Hematopoietic multipotent progenitor cell treated with erythropoietin and hydrocortisone succinate and interleukin-3 and kit ligand, for 15 days (in vitro differentiated cells): Measurements from ENCODE around the gene SNCAIP.
"Not testable (repeated sequence)": the region's sequence is repeated elsewhere in the genome, so short reads cannot be mapped to it uniquely, and the experiment has no call there.

Experiments
- DNase-seq: peaks from one replicate; pipeline ENCODE4 v3.0.0-alpha.2; 2015; ENCODE audit warnings: low spot score

SNCAIP gene

DNA sequence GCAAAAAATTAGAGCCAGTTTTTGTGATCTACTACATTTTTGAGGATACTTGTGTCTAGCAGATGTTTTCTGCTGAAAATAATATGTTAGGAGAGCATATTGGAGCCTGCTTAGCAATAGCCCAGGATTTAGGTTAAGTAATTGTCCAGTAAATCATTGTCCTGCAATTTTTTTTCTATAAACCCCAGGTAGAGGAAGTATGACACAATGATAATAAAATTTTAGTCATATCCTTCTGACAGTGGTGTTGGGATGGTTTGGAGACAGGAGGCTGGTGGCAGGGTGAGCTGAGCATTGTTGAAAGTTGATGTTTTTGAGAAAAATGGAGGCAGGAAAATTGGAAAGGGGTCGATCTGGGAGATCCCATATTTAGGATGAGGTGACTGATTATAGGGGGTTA lies 3.5 kb downstream of the SNCAIP start:
- DNase-seq: no peak

DNA sequence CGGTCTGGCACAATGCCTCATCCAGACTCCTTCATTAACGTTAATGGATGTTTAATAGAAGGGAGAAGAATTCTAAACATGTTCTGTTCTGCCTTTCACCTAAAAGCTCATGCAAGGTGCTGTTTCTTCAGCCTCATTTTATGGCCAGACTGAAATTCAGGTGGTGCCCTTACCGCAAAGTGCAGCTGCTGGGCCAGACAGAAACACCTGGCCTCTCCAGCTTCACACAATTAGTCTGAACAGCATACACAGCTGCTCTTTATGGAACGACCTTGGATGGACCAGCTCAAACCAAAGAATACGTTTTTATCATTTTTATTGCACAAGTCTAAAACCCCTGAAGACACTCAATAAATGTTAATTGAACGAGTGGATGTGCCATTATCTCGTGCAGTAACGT lies 4.6 kb downstream of the SNCAIP start:
- no peak for DNase-seq

DNA sequence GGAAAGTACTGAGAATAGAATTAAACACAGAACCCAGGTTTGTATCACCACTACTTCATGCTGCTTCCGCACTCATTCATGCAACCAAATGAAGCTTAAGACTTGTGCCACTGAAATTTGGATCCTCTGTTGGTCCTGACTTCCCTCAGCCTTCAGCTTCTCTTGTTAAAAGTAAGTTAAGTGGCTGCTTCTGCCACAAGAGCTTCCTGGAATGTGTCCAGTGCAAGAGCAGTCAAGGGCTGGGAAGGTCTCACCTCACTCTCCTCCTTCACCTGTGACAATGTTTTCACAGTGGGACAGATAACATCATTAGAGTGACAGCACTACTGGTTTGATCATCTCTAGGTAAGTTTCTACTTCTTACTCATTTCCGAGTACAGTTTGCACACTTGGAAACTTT lies 7.9 kb downstream of the SNCAIP start:
- DNase-seq: no peak

- no peak for DNase-seq
Observed at GRCh38 chr5:122321921-122322320, 9.9 kb downstream of the SNCAIP start.

DNA sequence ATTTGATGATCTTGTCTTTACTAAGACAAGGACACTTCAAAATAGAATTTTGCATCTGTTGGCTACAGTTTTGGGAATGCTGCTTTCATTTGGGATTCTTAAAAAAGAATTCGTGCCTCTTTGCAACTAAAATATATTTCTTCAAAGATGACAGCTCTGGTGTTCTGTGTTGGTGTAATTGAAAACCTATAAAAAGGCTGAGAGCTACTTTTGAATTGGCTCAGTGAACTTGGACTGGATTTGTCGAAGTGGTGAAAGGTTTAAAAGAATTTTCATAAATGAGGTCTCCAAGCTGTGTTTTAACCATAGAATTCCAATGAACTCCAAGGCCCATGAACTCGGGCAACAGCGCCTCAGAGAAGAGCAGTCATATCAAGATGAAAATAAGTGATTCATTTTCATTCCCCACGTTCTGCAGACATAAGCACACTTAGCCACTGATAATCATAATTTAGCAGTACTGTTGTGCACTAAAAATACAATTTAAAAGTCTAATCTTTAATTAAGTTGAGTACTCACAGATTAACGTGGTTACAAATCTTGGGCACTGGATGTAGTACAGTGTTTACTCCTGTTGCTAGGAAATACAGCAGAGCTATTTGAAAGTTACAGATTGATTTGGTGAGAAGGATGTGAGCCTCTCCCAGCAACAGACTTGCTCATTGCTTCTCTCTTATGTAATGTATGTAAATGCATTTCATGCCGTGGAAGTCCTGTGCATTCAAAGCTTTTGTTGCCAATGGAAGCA lies 10.9 kb downstream of the SNCAIP start:
- no peak for DNase-seq

- DNase-seq: no peak
Observed at GRCh38 chr5:122323738-122324137, 11.7 kb downstream of the SNCAIP start.

GRCh38 chr5:122327110-122327509 lies 15.1 kb downstream of the SNCAIP start:
- DNase-seq: no peak

GRCh38 chr5:122330881-122331280 lies 18.8 kb downstream of the SNCAIP start:
- no peak for DNase-seq

DNA sequence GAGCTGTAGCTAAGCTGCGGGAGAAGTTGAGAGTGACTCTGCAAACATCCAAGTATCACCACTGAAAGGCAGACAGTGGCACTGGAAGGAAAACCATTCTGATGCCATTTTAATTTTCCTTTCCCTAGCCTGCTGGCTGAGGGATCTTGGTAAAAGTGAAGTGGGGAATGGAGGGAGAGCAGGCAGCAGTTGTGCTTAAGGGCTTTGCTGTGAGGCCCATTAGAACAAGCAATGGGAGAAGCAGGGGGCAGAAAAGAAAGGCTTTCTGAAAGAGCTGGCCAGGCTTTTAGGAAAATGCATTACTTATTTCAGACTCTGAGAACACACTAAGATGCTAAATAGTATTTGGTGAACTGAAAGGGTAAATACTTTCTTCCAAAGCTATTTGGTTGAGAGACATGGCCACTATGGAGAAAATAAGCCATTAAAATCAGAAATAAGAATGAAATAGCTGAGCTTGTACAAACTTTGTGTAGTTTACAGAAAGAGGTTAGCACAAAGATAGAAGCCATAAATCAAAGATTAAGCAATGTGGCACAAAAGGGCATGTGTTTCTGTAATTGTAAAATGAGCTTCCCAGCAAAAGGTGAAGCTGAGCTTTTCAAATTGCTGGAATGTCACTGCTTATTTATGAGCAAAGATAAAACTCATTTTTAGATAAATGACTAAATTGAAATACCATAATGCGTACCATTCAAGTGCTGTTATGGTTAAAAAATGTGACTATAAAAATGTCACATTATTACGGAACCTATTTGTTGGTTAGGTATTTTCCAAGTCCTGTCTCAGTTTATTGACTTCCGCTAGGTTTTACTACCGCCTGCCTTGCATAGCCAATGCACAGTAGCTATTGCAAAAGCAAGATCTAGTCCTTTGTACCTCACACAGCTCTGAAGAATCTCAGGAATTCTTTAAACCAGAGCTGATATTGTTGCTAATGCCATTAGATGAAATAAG lies 20.8 kb downstream of the SNCAIP start:
- no peak for DNase-seq

- DNase-seq: no peak
Observed at GRCh38 chr5:122333564-122333963, 21.5 kb downstream of the SNCAIP start.

DNA sequence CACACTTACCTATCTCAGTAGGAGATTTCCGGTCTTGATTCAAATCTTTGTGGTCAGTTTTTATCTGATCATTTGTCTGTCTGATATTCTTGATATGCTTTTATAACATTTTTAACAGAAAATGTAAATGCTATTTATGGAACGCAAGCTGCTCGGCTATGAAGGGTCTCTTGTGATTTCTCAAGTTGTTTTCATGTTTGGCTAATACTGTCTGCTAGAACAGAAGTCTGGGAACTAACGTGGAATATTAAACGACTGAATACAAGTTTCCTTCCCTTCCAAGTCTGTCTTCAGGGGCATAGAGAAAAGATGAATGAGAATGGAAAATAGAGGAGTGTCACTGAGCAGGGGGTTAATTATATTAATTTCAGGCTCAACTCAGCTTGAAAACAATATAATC lies 27.6 kb downstream of the SNCAIP start:
- DNase-seq: no peak

GRCh38 chr5:122341087-122341486 lies 29.1 kb downstream of the SNCAIP start:
- no peak for DNase-seq

DNA sequence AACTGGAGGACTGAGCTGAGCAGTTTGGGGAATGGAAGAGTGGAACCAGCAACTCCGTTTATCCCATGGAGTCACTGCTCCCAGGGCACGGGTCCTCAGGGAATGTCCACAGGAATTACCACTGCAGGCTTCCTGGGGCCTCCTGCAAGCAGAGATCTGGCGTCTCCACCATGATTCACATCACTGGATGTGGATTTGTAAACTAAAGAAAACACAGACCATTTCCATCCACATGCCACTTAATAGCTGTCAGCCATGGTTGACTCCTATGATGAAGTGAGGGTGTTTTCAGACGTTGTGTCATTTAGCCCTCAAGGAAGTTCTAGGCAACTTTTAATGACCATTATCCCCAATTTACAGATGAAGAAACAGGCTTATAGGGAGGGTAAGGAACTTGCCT lies 30.2 kb downstream of the SNCAIP start:
- no peak for DNase-seq

- no peak for DNase-seq
Observed at GRCh38 chr5:122346897-122347581, 35.0 kb downstream of the SNCAIP start.

GRCh38 chr5:122350496-122350895 lies 38.5 kb downstream of the SNCAIP start:
- no peak for DNase-seq

- no peak for DNase-seq
Observed at GRCh38 chr5:122351416-122352157, 39.5 kb downstream of the SNCAIP start.

- no peak for DNase-seq
Observed at GRCh38 chr5:122352331-122352730, 40.3 kb downstream of the SNCAIP start.

- not testable (repeated sequence) for DNase-seq
Observed at GRCh38 chr5:122353361-122353760, 41.3 kb downstream of the SNCAIP start.

GRCh38 chr5:122354293-122354692 lies 42.3 kb downstream of the SNCAIP start:
- DNase-seq: no peak

DNA sequence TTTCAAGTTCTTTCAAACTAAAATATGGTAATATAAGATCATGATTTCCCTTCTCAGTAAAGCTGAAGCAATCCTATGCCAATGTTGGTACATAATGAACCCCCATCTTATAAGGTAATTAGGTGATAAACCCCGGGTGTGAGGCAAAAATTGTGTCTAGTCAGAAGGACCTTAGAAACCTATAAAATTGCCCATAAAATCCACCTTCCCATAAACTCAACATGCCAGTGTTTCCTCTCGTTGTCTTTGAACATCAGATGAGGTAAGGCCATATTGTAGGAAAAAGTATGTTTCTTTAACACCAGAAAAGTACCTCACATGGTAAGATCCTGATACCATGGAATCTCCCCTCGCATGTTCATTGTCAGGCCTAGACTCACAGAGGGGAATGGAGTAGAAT lies 43.3 kb downstream of the SNCAIP start:
- DNase-seq: no peak

DNA sequence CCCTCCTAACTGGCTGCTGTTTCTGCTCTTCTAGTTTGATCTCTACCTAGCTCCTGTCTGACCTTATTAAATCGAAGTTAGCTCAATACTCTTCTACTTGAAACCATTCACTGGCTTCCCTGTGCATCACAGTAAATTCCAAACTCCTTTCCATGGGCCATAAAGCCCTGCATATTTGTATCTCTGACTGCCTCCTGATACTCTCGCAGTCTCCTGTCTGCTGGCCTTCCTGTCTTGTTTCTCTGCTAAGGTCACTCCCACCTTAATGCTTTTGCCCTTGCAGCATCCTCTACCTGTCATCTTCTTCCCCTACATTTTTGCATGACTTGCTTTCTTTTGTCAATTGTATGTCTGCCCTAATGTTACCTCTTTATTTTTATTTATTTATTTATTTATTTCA lies 44.8 kb downstream of the SNCAIP start:
- DNase-seq: no peak
